Naive B cell (primary cell): ENCODE measurements around the gene EPAS1. TPM values are rescaled to one million over a fixed set of nuclear protein-coding genes. Genes with fewer than 3 reads are reported as not detected.

Experiments used
- ATAC-seq, 2 donors: fragments of 150-1000 bp; cut with Tn5 transposase; 2 replicates each; pipeline ENCODE4 v1.10.0; 2021; ENCODE audit warnings: low read depth in 2 of 2, mild to moderate bottlenecking in 2 of 2, moderate library complexity in 2 of 2
- DNase-seq: peaks from one replicate; pipeline ENCODE4 v3.0.0; 2022
- H3K27ac Mint-ChIP-seq, 6 donors: one replicate each; pipeline ENCODE4 v1.8.0; 2020 to 2022; ENCODE audit warnings: mild to moderate bottlenecking in 6 of 6, mixed read lengths in 6 of 6, moderate library complexity in 5 of 6, inconsistent platforms in 2 of 6
- H3K27me3 Mint-ChIP-seq, 3 donors: one replicate each; pipeline ENCODE4 v1.8.0; 2021 to 2022; ENCODE audit warnings: mixed read lengths in 3 of 3, mild to moderate bottlenecking in 1 of 3
- H3K36me3 Mint-ChIP-seq, 2 donors: one replicate each; pipeline ENCODE4 v1.8.0; 2020 to 2022; ENCODE audit warnings: mixed read lengths in 2 of 2, inconsistent platforms in 1 of 2, mild to moderate bottlenecking in 1 of 2
- H3K4me1 Mint-ChIP-seq, 3 donors: one replicate each; pipeline ENCODE4 v1.8.0; 2020 to 2022; ENCODE audit warnings: mixed read lengths in 3 of 3, inconsistent platforms in 1 of 3, mild to moderate bottlenecking in 1 of 3, moderate library complexity in 1 of 3
- H3K4me3 Mint-ChIP-seq, 8 donors: one replicate each; pipeline ENCODE4 v1.8.0; 2020 to 2022; ENCODE audit warnings: mild to moderate bottlenecking in 8 of 8, mixed read lengths in 8 of 8, moderate library complexity in 8 of 8, inconsistent platforms in 2 of 8
- H3K9me3 Mint-ChIP-seq, 7 donors: one replicate each; pipeline ENCODE4 v1.8.0; 2020 to 2022; ENCODE audit warnings: mixed read lengths in 7 of 7, mild to moderate bottlenecking in 5 of 7, inconsistent platforms in 2 of 7, moderate library complexity in 1 of 7
- polyA plus RNA-seq, 6 donors: library from polyadenylated mRNA; unstranded; fragments of 300-500 nt; fragmentation: Illumina TruSeq; gene quantifications; one replicate each; pipeline ENCODE4 v1.2.3, GENCODE V29; 2021; ENCODE audit warnings: low read depth in 6 of 6

Gene EPAS1
- polyA plus RNA-seq, 6 donors from 2014 or later = not detected

GRCh38 chr2:46308629-46309028, 11.4 kb downstream of the EPAS1 start:
- H3K27ac Mint-ChIP-seq = no peak overlapping the region
- no peaks in the 10 kb centered on the region for H3K4me1 Mint-ChIP-seq
- H3K9me3 Mint-ChIP-seq = peaks cover 0 to 7% (median 0%) of the 10 kb centered on the region in 7 donors
- peaks cover 0 to 30% (median 23%) of the 10 kb centered on the region in 3 donors for H3K27me3 Mint-ChIP-seq
- H3K4me3 Mint-ChIP-seq = no peak overlapping the region
- H3K36me3 Mint-ChIP-seq = peaks cover 0 to 8% of the 10 kb centered on the region in 2 donors
- ATAC-seq = no peak
- DNase-seq = no peak

- peaks cover 3 to 30% (median 19%) of the 10 kb centered on the region in 3 donors for H3K27me3 Mint-ChIP-seq
These were observed 12.1 kb downstream of the EPAS1 start for GRCh38 chr2:46309052-46309953.

GRCh38 chr2:46310446-46310845, 13.2 kb downstream of the EPAS1 start:
- ATAC-seq = no peak
- no peaks in the 10 kb centered on the region for H3K36me3 Mint-ChIP-seq
- no peak overlapping the region for H3K27ac Mint-ChIP-seq
- peaks cover 7 to 33% (median 21%) of the 10 kb centered on the region in 3 donors for H3K27me3 Mint-ChIP-seq
- H3K4me3 Mint-ChIP-seq = no peak overlapping the region
- DNase-seq = no peak
- H3K9me3 Mint-ChIP-seq = peaks cover 0 to 4% (median 0%) of the 10 kb centered on the region in 7 donors
- no peaks in the 10 kb centered on the region for H3K4me1 Mint-ChIP-seq

More at GRCh38 chr2:46309052-46309953, 12.1 kb downstream of the EPAS1 start:
- H3K36me3 Mint-ChIP-seq = peaks cover 0 to 8% of the 10 kb centered on the region in 2 donors
- H3K4me1 Mint-ChIP-seq = no peaks in the 10 kb centered on the region
- DNase-seq = no peak
- H3K9me3 Mint-ChIP-seq = peaks cover 0 to 7% (median 0%) of the 10 kb centered on the region in 7 donors
- no peak for ATAC-seq
- no peak overlapping the region for H3K4me3 Mint-ChIP-seq
- H3K27ac Mint-ChIP-seq = no peak overlapping the region

- DNase-seq (no peak), ATAC-seq (no peak)
- Mint-ChIP-seq H3K27me3 (peaks cover 8 to 34% (median 20%) of the 10 kb centered on the region in 3 donors), H3K4me3 (no peak overlapping the region), H3K27ac (peak overlapping the region in 1 of 6 donors; percentile 57), H3K4me1 (no peaks in the 10 kb centered on the region), H3K9me3 (peaks cover 0 to 4% (median 0%) of the 10 kb centered on the region in 7 donors), H3K36me3 (no peaks in the 10 kb centered on the region)
These were observed 14.5 kb downstream of the EPAS1 start for GRCh38 chr2:46311651-46312223.

- no peak overlapping the region for H3K27ac Mint-ChIP-seq
- H3K4me3 Mint-ChIP-seq = no peak overlapping the region
- H3K27me3 Mint-ChIP-seq = peaks cover 12 to 29% (median 17%) of the 10 kb centered on the region in 3 donors
- DNase-seq = no peak
- no peak for ATAC-seq
- H3K36me3 Mint-ChIP-seq = no peaks in the 10 kb centered on the region
- H3K9me3 Mint-ChIP-seq = peaks cover 0 to 4% (median 0%) of the 10 kb centered on the region in 7 donors
- H3K4me1 Mint-ChIP-seq = no peaks in the 10 kb centered on the region
These were observed 15.9 kb downstream of the EPAS1 start for GRCh38 chr2:46313063-46313462.

GRCh38 chr2:46314065-46314835, 17.0 kb downstream of the EPAS1 start:
- DNase-seq (no peak), ATAC-seq (no peak)
- Mint-ChIP-seq H3K9me3 (peaks cover 0 to 2% (median 0%) of the 10 kb centered on the region in 7 donors), H3K27ac (peak overlapping the region in 1 of 6 donors; percentile 45), H3K4me1 (no peaks in the 10 kb centered on the region), H3K4me3 (no peak overlapping the region), H3K27me3 (peaks cover 12 to 22% (median 15%) of the 10 kb centered on the region in 3 donors), H3K36me3 (no peaks in the 10 kb centered on the region)

- Mint-ChIP-seq H3K9me3 (no peaks in the 10 kb centered on the region), H3K27ac (peak overlapping the region in 1 of 6 donors; percentile 74), H3K36me3 (no peaks in the 10 kb centered on the region), H3K27me3 (peaks cover 12 to 18% (median 15%) of the 10 kb centered on the region in 3 donors), H3K4me1 (no peaks in the 10 kb centered on the region), H3K4me3 (no peak overlapping the region)
- ATAC-seq = no peak
- DNase-seq = no peak
These were observed 18.1 kb downstream of the EPAS1 start for GRCh38 chr2:46315103-46315890.

GRCh38 chr2:46317094-46317486, 19.9 kb downstream of the EPAS1 start:
- Mint-ChIP-seq H3K36me3 (no peaks in the 10 kb centered on the region), H3K4me1 (no peaks in the 10 kb centered on the region), H3K27me3 (peaks cover 11 to 18% (median 12%) of the 10 kb centered on the region in 3 donors), H3K9me3 (no peaks in the 10 kb centered on the region), H3K27ac (no peak overlapping the region), H3K4me3 (no peak overlapping the region)
- no peak for DNase-seq
- no peak for ATAC-seq

- no peak for ATAC-seq
- Mint-ChIP-seq H3K27me3 (peaks cover 11 to 18% (median 11%) of the 10 kb centered on the region in 3 donors), H3K4me3 (no peak overlapping the region), H3K9me3 (no peaks in the 10 kb centered on the region), H3K36me3 (no peaks in the 10 kb centered on the region), H3K4me1 (no peaks in the 10 kb centered on the region), H3K27ac (no peak overlapping the region)
- no peak for DNase-seq
These were observed 21.6 kb downstream of the EPAS1 start for GRCh38 chr2:46318579-46319460.

GRCh38 chr2:46319711-46320110, 22.5 kb downstream of the EPAS1 start:
- H3K4me3 Mint-ChIP-seq = no peak overlapping the region
- H3K27me3 Mint-ChIP-seq = peaks cover 6 to 9% (median 9%) of the 10 kb centered on the region in 3 donors
- H3K27ac Mint-ChIP-seq = no peak overlapping the region
- DNase-seq = no peak
- no peaks in the 10 kb centered on the region for H3K36me3 Mint-ChIP-seq
- H3K9me3 Mint-ChIP-seq = no peaks in the 10 kb centered on the region
- H3K4me1 Mint-ChIP-seq = no peaks in the 10 kb centered on the region
- no peak for ATAC-seq

- DNase-seq (no peak), ATAC-seq (no peak)
- Mint-ChIP-seq H3K36me3 (no peaks in the 10 kb centered on the region), H3K4me1 (no peaks in the 10 kb centered on the region), H3K9me3 (no peaks in the 10 kb centered on the region), H3K27ac (no peak overlapping the region), H3K4me3 (no peak overlapping the region), H3K27me3 (peaks cover 1 to 6% (median 4%) of the 10 kb centered on the region in 3 donors)
These were observed 22.9 kb downstream of the EPAS1 start for GRCh38 chr2:46320141-46320567.

- Mint-ChIP-seq H3K27me3 (peaks cover 0 to 6% (median 4%) of the 10 kb centered on the region in 3 donors), H3K36me3 (no peaks in the 10 kb centered on the region), H3K9me3 (no peaks in the 10 kb centered on the region), H3K4me1 (no peaks in the 10 kb centered on the region), H3K4me3 (no peak overlapping the region), H3K27ac (no peak overlapping the region)
- no peak for ATAC-seq
- no peak for DNase-seq
These were observed 26.5 kb downstream of the EPAS1 start for GRCh38 chr2:46323730-46324129.
